HEK293 (cell line): ENCODE measurements around the gene CLMN.

Source experiments
- CTCF ChIA-PET: fragments of 350-600 bp; formaldehyde crosslinking; extraction: SDS; loops from one replicate; lab custom pipeline; 2021; ENCODE audit warnings: antibody characterized with exemption; lab: Yijun Ruan, JAX
- POLR2A ChIA-PET: fragments of 300-600 bp; formaldehyde crosslinking; extraction: SDS; loops from one replicate; lab custom pipeline; 2020; ENCODE audit warnings: antibody characterized with exemption, inconsistent platforms; lab: Yijun Ruan, JAX
- H3K27ac ChIP-seq: fragments of 200-500 bp; sonication (Bioruptor generic); 2 replicates; pipeline ENCODE4 v1.5.1; 2014; ENCODE audit warnings: low read depth, low read length, control low read depth, inconsistent platforms; ENCODE audit errors: extremely low read depth
- H3K36me3 ChIP-seq, 2 experiments: fragments of 200-500 bp in 1 of 2; sonication (Bioruptor generic) in 1 of 2; 1 replicate in 1 of 2; 2 replicates in 1 of 2; pipeline ENCODE4 v1.5.1; 2014 to 2017; ENCODE audit warnings: inconsistent platforms in 2 of 2, low read length in 2 of 2; ENCODE audit not compliant: control insufficient read depth in 2 of 2, insufficient read depth in 1 of 2
- H3K4me1 ChIP-seq: fragments of 200-500 bp; sonication (Bioruptor generic); 2 replicates; pipeline ENCODE4 v1.5.1; 2014; ENCODE audit warnings: mild to moderate bottlenecking, low read length, inconsistent platforms; ENCODE audit not compliant: control insufficient read depth, insufficient read depth
- H3K4me3 ChIP-seq: 2 replicates; pipeline ENCODE4 v1.5.1; 2011; ENCODE audit warnings: low read depth, mild to moderate bottlenecking, control low read depth, low read length, moderate library complexity
- H3K9me3 ChIP-seq: fragments of 200-500 bp; sonication (Bioruptor generic); 2 replicates; pipeline ENCODE4 v1.5.1; 2014; ENCODE audit warnings: low read depth, low read length, inconsistent platforms; ENCODE audit not compliant: control insufficient read depth, insufficient read depth
- ATF2 ChIP-seq: fragments of 450-650 bp; formaldehyde crosslinking; IDR thresholded peaks from 2 replicates; pipeline ENCODE4 v1.5.1; 2016; ENCODE audit warnings: missing biosample characterization, missing genetic modification characterization, low read depth
- OSR2 ChIP-seq: fragments of 450-650 bp; formaldehyde crosslinking; IDR thresholded peaks from 2 replicates; pipeline ENCODE4 v1.5.1; 2016; ENCODE audit warnings: missing biosample characterization, missing genetic modification characterization
- RBAK ChIP-seq: fragments of 450-650 bp; formaldehyde crosslinking; IDR thresholded peaks from 2 replicates; pipeline ENCODE4 v1.5.1; 2016; ENCODE audit warnings: missing biosample characterization, missing genetic modification characterization
- ZBTB21 ChIP-seq: fragments of 450-650 bp; formaldehyde crosslinking; IDR thresholded peaks from 2 replicates; pipeline ENCODE4 v1.5.1; 2017; ENCODE audit warnings: missing biosample characterization, missing genetic modification characterization
- ZFP37 ChIP-seq: fragments of 450-650 bp; formaldehyde crosslinking; IDR thresholded peaks from 2 replicates; pipeline ENCODE4 v1.5.1; 2016; ENCODE audit warnings: missing biosample characterization, missing genetic modification characterization
- ZNF121 ChIP-seq: fragments of 450-650 bp; formaldehyde crosslinking; IDR thresholded peaks from 2 replicates; pipeline ENCODE4 v1.5.1; 2016; ENCODE audit warnings: missing biosample characterization, missing genetic modification characterization
- ZNF157 ChIP-seq: fragments of 450-650 bp; formaldehyde crosslinking; IDR thresholded peaks from 2 replicates; pipeline ENCODE4 v1.5.1; 2016; ENCODE audit warnings: missing biosample characterization, missing genetic modification characterization
- ZNF211 ChIP-seq: fragments of 450-650 bp; formaldehyde crosslinking; IDR thresholded peaks from 2 replicates; pipeline ENCODE4 v1.5.1; 2016; ENCODE audit warnings: low read depth, missing biosample characterization, missing genetic modification characterization
- ZNF394 ChIP-seq: fragments of 450-650 bp; formaldehyde crosslinking; IDR thresholded peaks from 2 replicates; pipeline ENCODE4 v1.5.1; 2016; ENCODE audit warnings: missing biosample characterization, missing genetic modification characterization, mild to moderate bottlenecking, moderate library complexity, borderline replicate concordance
- ZNF707 ChIP-seq: fragments of 450-650 bp; formaldehyde crosslinking; IDR thresholded peaks from 2 replicates; pipeline ENCODE4 v1.5.1; 2016; ENCODE audit warnings: missing biosample characterization, missing genetic modification characterization
- ZNF830 ChIP-seq: fragments of 450-650 bp; IDR thresholded peaks from 2 replicates; pipeline ENCODE4 v1.5.0; 2018; ENCODE audit warnings: missing biosample characterization, missing genetic modification characterization, low read depth, mild to moderate bottlenecking, moderate library complexity
- ZNF837 ChIP-seq: fragments of 450-650 bp; formaldehyde crosslinking; IDR thresholded peaks from 2 replicates; pipeline ENCODE4 v1.5.1; 2016; ENCODE audit warnings: missing biosample characterization, missing genetic modification characterization
- TF ChIP-seq, protein P1 (sequence below): fragments of 450-650 bp; formaldehyde crosslinking; IDR thresholded peaks from 2 replicates; pipeline ENCODE4 v1.5.1; 2016; ENCODE audit warnings: missing biosample characterization, missing genetic modification characterization
- TF ChIP-seq, protein P2 (sequence below): fragments of 450-650 bp; formaldehyde crosslinking; IDR thresholded peaks from 2 replicates; pipeline ENCODE4 v1.5.1; 2017; ENCODE audit warnings: missing biosample characterization, missing genetic modification characterization
- TF ChIP-seq, protein P3 (sequence below): fragments of 450-650 bp; formaldehyde crosslinking; IDR thresholded peaks from 2 replicates; pipeline ENCODE4 v1.5.1; 2017; ENCODE audit warnings: missing biosample characterization, missing genetic modification characterization
- TF ChIP-seq, protein P4 (sequence below): fragments of 450-650 bp; IDR thresholded peaks from 2 replicates; pipeline ENCODE4 v1.5.1; 2018; ENCODE audit warnings: missing biosample characterization, missing genetic modification characterization
- TF ChIP-seq, protein P5 (sequence below): fragments of 450-650 bp; formaldehyde crosslinking; IDR thresholded peaks from 2 replicates; pipeline ENCODE4 v1.5.1; 2017; ENCODE audit warnings: missing biosample characterization, mild to moderate bottlenecking, missing genetic modification characterization, moderate library complexity

The CLMN gene

GRCh38 chr14:95151561-95151960 is 168.1 kb downstream of the CLMN start (continued):
- no peak for TF ChIP-seq ZFP37 (tag by site-specific recombination)
- TF ChIP-seq ZNF830 (tag by site-specific recombination) = no peak
- TF ChIP-seq, protein P1, sequence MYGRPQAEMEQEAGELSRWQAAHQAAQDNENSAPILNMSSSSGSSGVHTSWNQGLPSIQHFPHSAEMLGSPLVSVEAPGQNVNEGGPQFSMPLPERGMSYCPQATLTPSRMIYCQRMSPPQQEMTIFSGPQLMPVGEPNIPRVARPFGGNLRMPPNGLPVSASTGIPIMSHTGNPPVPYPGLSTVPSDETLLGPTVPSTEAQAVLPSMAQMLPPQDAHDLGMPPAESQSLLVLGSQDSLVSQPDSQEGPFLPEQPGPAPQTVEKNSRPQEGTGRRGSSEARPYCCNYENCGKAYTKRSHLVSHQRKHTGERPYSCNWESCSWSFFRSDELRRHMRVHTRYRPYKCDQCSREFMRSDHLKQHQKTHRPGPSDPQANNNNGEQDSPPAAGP = no peak
- TF ChIP-seq ZBTB21 = no peak

GRCh38 chr14:95150910-95151309 is 168.8 kb downstream of the CLMN start:
- Histone ChIP-seq H3K27ac (no peak overlapping the region), H3K9me3 (no peaks in the 10 kb centered on the region), H3K4me1 (peaks cover 42% of the 10 kb centered on the region), H3K36me3 (peaks cover 0 to 2% of the 10 kb centered on the region in 2 experiments; a peak in 1 of 3 replicates), H3K4me3 (no peak overlapping the region)
- ChIA-PET POLR2A (no interaction called here), CTCF (no interaction called here)
- TF ChIP-seq, protein P2, sequence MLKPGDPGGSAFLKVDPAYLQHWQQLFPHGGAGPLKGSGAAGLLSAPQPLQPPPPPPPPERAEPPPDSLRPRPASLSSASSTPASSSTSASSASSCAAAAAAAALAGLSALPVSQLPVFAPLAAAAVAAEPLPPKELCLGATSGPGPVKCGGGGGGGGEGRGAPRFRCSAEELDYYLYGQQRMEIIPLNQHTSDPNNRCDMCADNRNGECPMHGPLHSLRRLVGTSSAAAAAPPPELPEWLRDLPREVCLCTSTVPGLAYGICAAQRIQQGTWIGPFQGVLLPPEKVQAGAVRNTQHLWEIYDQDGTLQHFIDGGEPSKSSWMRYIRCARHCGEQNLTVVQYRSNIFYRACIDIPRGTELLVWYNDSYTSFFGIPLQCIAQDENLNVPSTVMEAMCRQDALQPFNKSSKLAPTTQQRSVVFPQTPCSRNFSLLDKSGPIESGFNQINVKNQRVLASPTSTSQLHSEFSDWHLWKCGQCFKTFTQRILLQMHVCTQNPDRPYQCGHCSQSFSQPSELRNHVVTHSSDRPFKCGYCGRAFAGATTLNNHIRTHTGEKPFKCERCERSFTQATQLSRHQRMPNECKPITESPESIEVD (tag by site-specific recombination) = peak; percentile 64
- TF ChIP-seq ZNF707 (tag by site-specific recombination) = no peak
- TF ChIP-seq OSR2 (tag by site-specific recombination) = peak; percentile 75

GRCh38 chr14:95149441-95149840 is 170.3 kb downstream of the CLMN start:
- ChIA-PET POLR2A (no interaction called here), CTCF (interaction anchor here (0.7 kb wide), 1 partner anchor 1019 kb away, joined by 3 read pairs; no protein-coding TSS in a partner anchor)
- peaks cover 34% of the 10 kb centered on the region for H3K4me1 ChIP-seq
- TF ChIP-seq ZNF121 (tag by site-specific recombination) (no peak), RBAK (tag by site-specific recombination) (no peak), ATF2 (tag by site-specific recombination) (no peak), ZNF157 (no peak), ZNF211 (tag by site-specific recombination) (no peak), ZNF837 (no peak), ZNF394 (tag by site-specific recombination) (no peak)
- TF ChIP-seq, protein P3, sequence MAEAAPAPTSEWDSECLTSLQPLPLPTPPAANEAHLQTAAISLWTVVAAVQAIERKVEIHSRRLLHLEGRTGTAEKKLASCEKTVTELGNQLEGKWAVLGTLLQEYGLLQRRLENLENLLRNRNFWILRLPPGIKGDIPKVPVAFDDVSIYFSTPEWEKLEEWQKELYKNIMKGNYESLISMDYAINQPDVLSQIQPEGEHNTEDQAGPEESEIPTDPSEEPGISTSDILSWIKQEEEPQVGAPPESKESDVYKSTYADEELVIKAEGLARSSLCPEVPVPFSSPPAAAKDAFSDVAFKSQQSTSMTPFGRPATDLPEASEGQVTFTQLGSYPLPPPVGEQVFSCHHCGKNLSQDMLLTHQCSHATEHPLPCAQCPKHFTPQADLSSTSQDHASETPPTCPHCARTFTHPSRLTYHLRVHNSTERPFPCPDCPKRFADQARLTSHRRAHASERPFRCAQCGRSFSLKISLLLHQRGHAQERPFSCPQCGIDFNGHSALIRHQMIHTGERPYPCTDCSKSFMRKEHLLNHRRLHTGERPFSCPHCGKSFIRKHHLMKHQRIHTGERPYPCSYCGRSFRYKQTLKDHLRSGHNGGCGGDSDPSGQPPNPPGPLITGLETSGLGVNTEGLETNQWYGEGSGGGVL = no peak
- TF ChIP-seq, protein P4, sequence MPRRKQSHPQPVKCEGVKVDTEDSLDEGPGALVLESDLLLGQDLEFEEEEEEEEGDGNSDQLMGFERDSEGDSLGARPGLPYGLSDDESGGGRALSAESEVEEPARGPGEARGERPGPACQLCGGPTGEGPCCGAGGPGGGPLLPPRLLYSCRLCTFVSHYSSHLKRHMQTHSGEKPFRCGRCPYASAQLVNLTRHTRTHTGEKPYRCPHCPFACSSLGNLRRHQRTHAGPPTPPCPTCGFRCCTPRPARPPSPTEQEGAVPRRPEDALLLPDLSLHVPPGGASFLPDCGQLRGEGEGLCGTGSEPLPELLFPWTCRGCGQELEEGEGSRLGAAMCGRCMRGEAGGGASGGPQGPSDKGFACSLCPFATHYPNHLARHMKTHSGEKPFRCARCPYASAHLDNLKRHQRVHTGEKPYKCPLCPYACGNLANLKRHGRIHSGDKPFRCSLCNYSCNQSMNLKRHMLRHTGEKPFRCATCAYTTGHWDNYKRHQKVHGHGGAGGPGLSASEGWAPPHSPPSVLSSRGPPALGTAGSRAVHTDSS (tag by site-specific recombination) = no peak
- TF ChIP-seq, protein P5, sequence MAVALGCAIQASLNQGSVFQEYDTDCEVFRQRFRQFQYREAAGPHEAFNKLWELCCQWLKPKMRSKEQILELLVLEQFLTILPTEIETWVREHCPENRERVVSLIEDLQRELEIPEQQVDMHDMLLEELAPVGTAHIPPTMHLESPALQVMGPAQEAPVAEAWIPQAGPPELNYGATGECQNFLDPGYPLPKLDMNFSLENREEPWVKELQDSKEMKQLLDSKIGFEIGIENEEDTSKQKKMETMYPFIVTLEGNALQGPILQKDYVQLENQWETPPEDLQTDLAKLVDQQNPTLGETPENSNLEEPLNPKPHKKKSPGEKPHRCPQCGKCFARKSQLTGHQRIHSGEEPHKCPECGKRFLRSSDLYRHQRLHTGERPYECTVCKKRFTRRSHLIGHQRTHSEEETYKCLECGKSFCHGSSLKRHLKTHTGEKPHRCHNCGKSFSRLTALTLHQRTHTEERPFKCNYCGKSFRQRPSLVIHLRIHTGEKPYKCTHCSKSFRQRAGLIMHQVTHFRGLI (tag by site-specific recombination) = no peak
- peaks cover 0 to 2% of the 10 kb centered on the region in 2 experiments; a peak in 1 of 3 replicates for H3K36me3 ChIP-seq
- H3K4me3 ChIP-seq = no peak overlapping the region
- no peaks in the 10 kb centered on the region for H3K9me3 ChIP-seq
- no peak overlapping the region for H3K27ac ChIP-seq
